ENCODE results near the gene AP3B1. TPM values are rescaled to one million over a fixed set of nuclear protein-coding genes. Genes with fewer than 3 reads are reported as not detected.

Gene AP3B1

GRCh38 chr5:77953374-77953773 lies 341.1 kb downstream of the AP3B1 start:
- Histone ChIP-seq H3K79me1 (ENCODE audit: low read length) (no peaks in the 10 kb centered on the region), H3K27me3 (ENCODE audit: insufficient read depth, low read length, poor library complexity) (peaks cover 6% of the 10 kb centered on the region), H3K18ac (ENCODE audit: low read length) (no peak overlapping the region), H3K56ac (ENCODE audit: low read length) (no peak overlapping the region), H3K79me2 (ENCODE audit: control insufficient read depth, insufficient read depth, low read length) (no peaks in the 10 kb centered on the region), H4K5ac (ENCODE audit: low read length) (no peak overlapping the region), H2AK5ac (ENCODE audit: low read length) (no peak overlapping the region), H3K4me3 (ENCODE audit: low read length) (no peak overlapping the region), H3K23ac (ENCODE audit: low read length) (no peak overlapping the region), H3K4me1 (ENCODE audit: control insufficient read depth, low read depth, low read length) (no peaks in the 10 kb centered on the region), H3K27ac (ENCODE audit: low read depth, low read length) (no peak overlapping the region), H3K9ac (ENCODE audit: low read length) (no peak overlapping the region), H2BK120ac (ENCODE audit: low read depth, low read length) (no peak overlapping the region), H2BK5ac (ENCODE audit: low read length) (no peak overlapping the region), H3K36me3 (ENCODE audit: control insufficient read depth, insufficient read depth, low read length) (no peaks in the 10 kb centered on the region), H3K4me2 (ENCODE audit: low read length) (no peak overlapping the region), H4K8ac (ENCODE audit: low read depth, low read length) (no peak overlapping the region), H2BK15ac (replicated peaks; ENCODE audit: low read depth) (no peak overlapping the region), H3K4ac (ENCODE audit: low read depth, low read length) (no peak overlapping the region)
- WGBS (ENCODE audit: extremely low coverage, insufficient coverage, low lambda C conversion rate) = no CpG with 5 or more reads among the region's 2 CpGs
- DNase-seq = no peak

- Histone ChIP-seq H3K18ac (ENCODE audit: low read length) (no peak overlapping the region), H3K36me3 (ENCODE audit: control insufficient read depth, insufficient read depth, low read length) (no peaks in the 10 kb centered on the region), H3K27ac (ENCODE audit: low read depth, low read length) (no peak overlapping the region), H2BK15ac (replicated peaks; ENCODE audit: low read depth) (no peak overlapping the region), H2AK5ac (ENCODE audit: low read length) (no peak overlapping the region), H4K8ac (ENCODE audit: low read depth, low read length) (no peak overlapping the region), H3K79me2 (ENCODE audit: control insufficient read depth, insufficient read depth, low read length) (no peaks in the 10 kb centered on the region), H3K4ac (ENCODE audit: low read depth, low read length) (no peak overlapping the region), H2BK120ac (ENCODE audit: low read depth, low read length) (no peak overlapping the region), H2BK5ac (ENCODE audit: low read length) (no peak overlapping the region), H3K9ac (ENCODE audit: low read length) (no peak overlapping the region), H4K5ac (ENCODE audit: low read length) (no peak overlapping the region), H3K56ac (ENCODE audit: low read length) (no peak overlapping the region), H3K27me3 (ENCODE audit: insufficient read depth, low read length, poor library complexity) (peaks cover 6% of the 10 kb centered on the region), H3K79me1 (ENCODE audit: low read length) (no peaks in the 10 kb centered on the region), H3K4me2 (ENCODE audit: low read length) (no peak overlapping the region), H3K4me1 (ENCODE audit: control insufficient read depth, low read depth, low read length) (no peaks in the 10 kb centered on the region), H3K23ac (ENCODE audit: low read length) (no peak overlapping the region), H3K4me3 (ENCODE audit: low read length) (no peak overlapping the region)
- no CpG with 5 or more reads among the region's 3 CpGs for WGBS (ENCODE audit: extremely low coverage, insufficient coverage, low lambda C conversion rate)
- no peak for DNase-seq
These were observed 341.8 kb downstream of the AP3B1 start for GRCh38 chr5:77952636-77953212.

Small RNAs within 50 kb of the gene (small RNA-seq; reads per million reads assigned to genes)
- gene RF00019 (ENCODE audit: insufficient read depth) (not detected), gene RNU6-183P (ENCODE audit: insufficient read depth) (not detected)

All from mesendoderm (in vitro differentiated cells).